Measurements from ENCODE around the gene POLE4. TPM values are rescaled to one million over a fixed set of nuclear protein-coding genes. Genes with fewer than 3 reads are reported as not detected.

The POLE4 gene
- total and polyA plus RNA-seq, 9 of the 15 experiments (the other 6 are each of a cell fraction or from before 2014, with no cell fraction given): 25.7 to 73.7 (median 57.3) TPM

- no TSS peak for BruUV-seq (replicated peaks)
- 0% methylated on average over 4 of the region's 4 CpGs for WGBS (ENCODE audit: insufficient coverage, low coverage, missing lambda C conversion rate)
- TF ChIP-seq BRCA1 (IDR thresholded peaks at IDR 0.05): no peak
- TF ChIP-seq BRCA1 (CRISPR knock-in tag; IDR thresholded peaks at IDR 0.05): no peak
- TF ChIP-seq SMAD2 (IDR thresholded peaks at IDR 0.05; ENCODE audit: low read depth, low read length): no peak
- no peak for TF ChIP-seq COPS2 (conservative IDR thresholded peaks at IDR 0.05)
- no peak for TF ChIP-seq MAZ (CRISPR knock-in tag; conservative IDR thresholded peaks at IDR 0.05 in 1 of 2, IDR thresholded peaks at IDR 0.05 in 1 of 2)
- TF ChIP-seq ZNF584 (CRISPR knock-in tag; IDR thresholded peaks at IDR 0.05; ENCODE audit: low read depth): no peak
- no peak for TF ChIP-seq ZNF445 (CRISPR knock-in tag; IDR thresholded peaks at IDR 0.05; ENCODE audit: low read depth)
- TF ChIP-seq RBM25 (IDR thresholded peaks at IDR 0.05; ENCODE audit: low read depth, low read length, severe bottlenecking): no peak
- TF ChIP-seq MTA1 (IDR thresholded peaks at IDR 0.05; ENCODE audit: borderline replicate concordance): no peak
- no peak for TF ChIP-seq FOXA1 (IDR thresholded peaks at IDR 0.05; ENCODE audit: borderline replicate concordance)
- no peak for TF ChIP-seq SMARCC2 (IDR thresholded peaks at IDR 0.05; ENCODE audit: low read depth)
- TF ChIP-seq ZNF24 (IDR thresholded peaks at IDR 0.05): no peak
- TF ChIP-seq, protein P1, sequence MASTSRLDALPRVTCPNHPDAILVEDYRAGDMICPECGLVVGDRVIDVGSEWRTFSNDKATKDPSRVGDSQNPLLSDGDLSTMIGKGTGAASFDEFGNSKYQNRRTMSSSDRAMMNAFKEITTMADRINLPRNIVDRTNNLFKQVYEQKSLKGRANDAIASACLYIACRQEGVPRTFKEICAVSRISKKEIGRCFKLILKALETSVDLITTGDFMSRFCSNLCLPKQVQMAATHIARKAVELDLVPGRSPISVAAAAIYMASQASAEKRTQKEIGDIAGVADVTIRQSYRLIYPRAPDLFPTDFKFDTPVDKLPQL (IDR thresholded peaks at IDR 0.05; ENCODE audit: extremely low read depth, insufficient read length): no peak
- no peak for TF ChIP-seq TRIM24 (IDR thresholded peaks at IDR 0.05)
- TF ChIP-seq, protein P2, sequence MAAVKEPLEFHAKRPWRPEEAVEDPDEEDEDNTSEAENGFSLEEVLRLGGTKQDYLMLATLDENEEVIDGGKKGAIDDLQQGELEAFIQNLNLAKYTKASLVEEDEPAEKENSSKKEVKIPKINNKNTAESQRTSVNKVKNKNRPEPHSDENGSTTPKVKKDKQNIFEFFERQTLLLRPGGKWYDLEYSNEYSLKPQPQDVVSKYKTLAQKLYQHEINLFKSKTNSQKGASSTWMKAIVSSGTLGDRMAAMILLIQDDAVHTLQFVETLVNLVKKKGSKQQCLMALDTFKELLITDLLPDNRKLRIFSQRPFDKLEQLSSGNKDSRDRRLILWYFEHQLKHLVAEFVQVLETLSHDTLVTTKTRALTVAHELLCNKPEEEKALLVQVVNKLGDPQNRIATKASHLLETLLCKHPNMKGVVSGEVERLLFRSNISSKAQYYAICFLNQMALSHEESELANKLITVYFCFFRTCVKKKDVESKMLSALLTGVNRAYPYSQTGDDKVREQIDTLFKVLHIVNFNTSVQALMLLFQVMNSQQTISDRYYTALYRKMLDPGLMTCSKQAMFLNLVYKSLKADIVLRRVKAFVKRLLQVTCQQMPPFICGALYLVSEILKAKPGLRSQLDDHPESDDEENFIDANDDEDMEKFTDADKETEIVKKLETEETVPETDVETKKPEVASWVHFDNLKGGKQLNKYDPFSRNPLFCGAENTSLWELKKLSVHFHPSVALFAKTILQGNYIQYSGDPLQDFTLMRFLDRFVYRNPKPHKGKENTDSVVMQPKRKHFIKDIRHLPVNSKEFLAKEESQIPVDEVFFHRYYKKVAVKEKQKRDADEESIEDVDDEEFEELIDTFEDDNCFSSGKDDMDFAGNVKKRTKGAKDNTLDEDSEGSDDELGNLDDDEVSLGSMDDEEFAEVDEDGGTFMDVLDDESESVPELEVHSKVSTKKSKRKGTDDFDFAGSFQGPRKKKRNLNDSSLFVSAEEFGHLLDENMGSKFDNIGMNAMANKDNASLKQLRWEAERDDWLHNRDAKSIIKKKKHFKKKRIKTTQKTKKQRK (IDR thresholded peaks at IDR 0.05; ENCODE audit: borderline replicate concordance, low read depth, low read length): no peak
- TF ChIP-seq LCOR (CRISPR knock-in tag; IDR thresholded peaks at IDR 0.05): no peak
- TF ChIP-seq PRDM10 (IDR thresholded peaks at IDR 0.05; ENCODE audit: partially characterized antibody): no peak
Observed at GRCh38 chr2:75007061-75007460, 48.6 kb downstream of the POLE4 start.

More at GRCh38 chr2:75007061-75007460, 48.6 kb downstream of the POLE4 start:
- Histone ChIP-seq H3K9ac (ENCODE audit: insufficient read depth in 1 of 2, low read depth in 2 of 2, low read length in 2 of 2) (no peak overlapping the region), H3K27me3 (ENCODE audit: control insufficient read depth in 2 of 2, insufficient read depth in 2 of 2, low read length in 2 of 2) (no peaks in the 10 kb centered on the region), H3K79me2 (ENCODE audit: control insufficient read depth, insufficient read depth, low read length) (no peaks in the 10 kb centered on the region), H4K20me1 (replicated peaks; ENCODE audit: control insufficient read depth, insufficient read depth, low read length) (no peaks in the 10 kb centered on the region), H3K9me3 (replicated peaks; ENCODE audit: control insufficient read depth, insufficient read depth, low read depth, low read length) (no peaks in the 10 kb centered on the region), H3K4me1 (replicated peaks in 1 of 2; ENCODE audit: control insufficient read depth in 2 of 2, insufficient read depth in 2 of 2, low read length in 2 of 2) (no peaks in the 10 kb centered on the region), H3K4me2 (ENCODE audit: insufficient read depth, low read length) (no peak overlapping the region), H2AFZ (ENCODE audit: low read depth, low read length) (no peak overlapping the region), H3K27ac (ENCODE audit: extremely low read depth, low read depth, low read length) (no peak overlapping the region), H3K9me1 (ENCODE audit: control insufficient read depth, insufficient read depth, low read length) (no peaks in the 10 kb centered on the region), H3K36me3 (ENCODE audit: control insufficient read depth, insufficient read depth, low read length) (no peaks in the 10 kb centered on the region), H3K4me3 (no peak overlapping the region)
- CTCF ChIA-PET (ENCODE audit: low intra/inter-chr PET ratio): no interaction called here
- ATAC-seq (no peak), FAIRE-seq (no peak), DNase-seq (ENCODE audit: extremely low read depth in 1 of 4, low spot score in 3 of 4) (no peak)
- intact Hi-C loops (cut with micrococcal nuclease): no loop called here
- in situ Hi-C loops (cut with MboI): no loop called here
- POLR2A ChIA-PET: no interaction called here

Data from K562 (cell line).